Measurements from ENCODE around the gene PPP1R1C. TPM values are rescaled to one million over a fixed set of nuclear protein-coding genes. Genes with fewer than 3 reads are reported as not detected.

Gene PPP1R1C, protein sequence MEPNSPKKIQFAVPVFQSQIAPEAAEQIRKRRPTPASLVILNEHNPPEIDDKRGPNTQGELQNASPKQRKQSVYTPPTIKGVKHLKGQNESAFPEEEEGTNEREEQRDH
- total RNA-seq (2022) (2.0 and 2.7 TPM in 2 replicates), Bru-seq, nascent RNA (percentile 49 among the genes with signal in this experiment), BruChase-seq, experiment 1, labeled RNA remaining after a 6-hour chase (percentile 31 among the genes with signal in this experiment), BruChase-seq, experiment 2, labeled RNA remaining after a 2-hour chase (percentile 31 among the genes with signal in this experiment)
- long read RNA-seq, partial matches to known transcripts, result 0 of 4 reads
- long read RNA-seq, other reads (novel, unspliced or antisense), result 1 of 4 reads

DNA sequence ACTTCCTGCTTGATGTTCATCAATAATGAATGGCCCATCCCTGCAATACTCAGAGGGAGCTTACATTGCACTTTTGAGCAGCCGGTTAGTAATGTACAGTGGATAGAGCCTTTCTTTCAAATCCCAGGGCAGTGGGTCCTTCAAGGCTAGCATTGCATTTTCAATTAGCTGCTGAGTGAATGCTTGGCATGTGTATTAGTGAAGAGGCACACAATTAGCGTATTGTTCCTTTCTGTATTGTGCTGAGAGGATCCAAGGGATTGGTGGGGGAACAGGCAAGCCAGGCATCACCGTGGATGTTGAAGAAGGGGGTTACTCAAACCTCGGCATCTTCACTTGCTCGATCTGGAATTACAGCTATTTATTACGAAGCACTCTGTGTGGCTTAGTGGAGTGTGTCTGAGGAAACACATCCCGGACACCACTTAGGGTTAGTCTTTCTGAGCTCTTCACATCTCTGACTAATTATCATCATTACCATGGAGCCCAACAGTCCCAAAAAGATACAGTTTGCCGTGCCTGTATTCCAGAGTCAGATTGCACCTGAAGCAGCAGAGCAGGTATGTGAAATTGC lies at the start of gene PPP1R1C:
PPP1R1C (plus strand) TSS at position 222 of the 574 bp plus-strand sequence; CDS start at position 480, 258 bp downstream.
- TF ChIP-seq CTCF (IDR thresholded peaks at IDR 0.05; ENCODE audit: unreplicated experiment), result no peak
- intact Hi-C loops (cut with micrococcal nuclease; ENCODE audit: unreplicated experiment), result no loop called here
- Mint-ChIP-seq H3K27me3 (ENCODE audit: unreplicated experiment) (no peaks in the 10 kb centered on the region), H3K9me3 (ENCODE audit: low read depth, unreplicated experiment) (no peaks in the 10 kb centered on the region), H3K36me3 (ENCODE audit: insufficient read depth, unreplicated experiment) (no peaks in the 10 kb centered on the region), H3K4me3 (ENCODE audit: low read depth, unreplicated experiment) (no peak within 1 kb of the TSS), H3K4me1 (ENCODE audit: low read depth, unreplicated experiment) (no peaks in the 10 kb centered on the region), H3K27ac (ENCODE audit: unreplicated experiment) (no peak within 1 kb of the TSS)
- no TSS peak for BruUV-seq (replicated peaks)
- no peak for DNase-seq
- CTCF ChIA-PET, result no interaction called here

DNA sequence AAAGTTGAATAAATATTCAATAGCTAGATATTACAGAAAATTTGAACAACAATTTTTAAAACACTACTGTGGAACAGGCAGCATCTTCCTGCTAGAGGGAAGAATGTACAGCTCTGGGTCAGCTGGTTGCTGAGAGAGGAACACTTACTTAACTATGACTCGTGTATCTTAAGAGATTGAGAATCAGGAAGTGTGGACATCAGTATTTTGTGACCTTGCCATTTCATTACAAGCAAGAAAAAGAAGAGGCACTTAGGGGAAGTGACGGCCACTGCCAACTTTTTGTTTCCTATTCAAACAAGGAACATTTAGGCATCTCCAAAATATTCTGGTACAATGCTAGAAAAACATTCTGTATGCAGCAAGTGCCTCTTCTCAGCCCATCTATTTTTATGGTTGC lies 48.2 kb upstream of the PPP1R1C start:
- no TSS peak for BruUV-seq (replicated peaks)
- no peak for DNase-seq
- CTCF ChIA-PET, result interaction anchor here (0.6 kb wide), 1 partner anchor 41 kb away, joined by 3 read pairs; no protein-coding TSS in a partner anchor
- Mint-ChIP-seq H3K27ac (ENCODE audit: unreplicated experiment) (no peak overlapping the region), H3K4me3 (ENCODE audit: low read depth, unreplicated experiment) (no peak overlapping the region), H3K27me3 (ENCODE audit: unreplicated experiment) (no peaks in the 10 kb centered on the region), H3K4me1 (ENCODE audit: low read depth, unreplicated experiment) (peaks cover 6% of the 10 kb centered on the region), H3K9me3 (ENCODE audit: low read depth, unreplicated experiment) (no peaks in the 10 kb centered on the region), H3K36me3 (ENCODE audit: insufficient read depth, unreplicated experiment) (peaks cover 2% of the 10 kb centered on the region)
- no peak for TF ChIP-seq CTCF (IDR thresholded peaks at IDR 0.05; ENCODE audit: unreplicated experiment)
- intact Hi-C loops (cut with micrococcal nuclease; ENCODE audit: unreplicated experiment), result no loop called here

- no TSS peak for BruUV-seq (replicated peaks)
- no peak for DNase-seq
- no peaks in the 10 kb centered on the region for H3K36me3 Mint-ChIP-seq (ENCODE audit: insufficient read depth, unreplicated experiment)
- CTCF ChIA-PET, result no interaction called here
- intact Hi-C loops (cut with micrococcal nuclease; ENCODE audit: unreplicated experiment), result no loop called here
- H3K27me3 Mint-ChIP-seq (ENCODE audit: unreplicated experiment), result no peaks in the 10 kb centered on the region
- H3K4me3 Mint-ChIP-seq (ENCODE audit: low read depth, unreplicated experiment), result no peak overlapping the region
- H3K27ac Mint-ChIP-seq (ENCODE audit: unreplicated experiment), result peak overlapping the region; percentile 7
- peaks cover 50% of the 10 kb centered on the region for H3K4me1 Mint-ChIP-seq (ENCODE audit: low read depth, unreplicated experiment)
- TF ChIP-seq CTCF (IDR thresholded peaks at IDR 0.05; ENCODE audit: unreplicated experiment), result no peak
- peaks cover 1% of the 10 kb centered on the region for H3K9me3 Mint-ChIP-seq (ENCODE audit: low read depth, unreplicated experiment)
Observed at GRCh38 chr2:181943411-181944124, 42.1 kb upstream of the PPP1R1C start.

DNA sequence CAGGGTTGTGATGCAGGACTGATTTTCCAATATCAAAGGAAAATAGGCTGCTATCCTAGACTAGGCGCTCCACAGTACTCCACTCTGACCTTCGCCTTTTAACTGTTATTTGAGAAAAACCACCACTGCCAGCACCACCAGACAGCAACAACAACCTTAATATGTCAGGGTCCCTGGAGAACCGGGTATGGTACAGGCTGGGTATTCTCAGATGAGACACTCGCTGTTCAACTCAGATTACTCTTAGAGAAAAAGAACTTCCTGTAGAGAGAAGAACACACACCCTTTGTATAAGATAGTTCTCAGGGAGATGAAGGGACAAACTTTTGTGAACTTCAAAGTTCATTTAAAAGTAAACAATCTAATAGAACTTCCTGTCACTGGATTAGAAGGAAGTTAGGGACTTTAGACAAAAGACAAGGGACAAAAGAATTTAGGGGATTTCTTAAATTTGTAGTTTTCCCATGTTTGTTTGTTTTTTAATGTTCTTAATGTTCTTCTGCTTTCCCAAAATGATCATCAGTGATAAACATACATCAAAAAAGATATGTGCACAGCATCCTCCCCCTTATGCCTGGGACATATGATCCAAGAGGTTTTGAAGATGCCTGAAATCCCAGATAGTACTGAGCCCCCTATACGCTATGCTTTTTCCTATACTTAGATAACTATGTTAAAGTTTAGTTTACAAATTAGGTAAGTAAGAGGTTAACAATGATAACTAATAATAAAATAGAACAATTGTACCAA lies 41.3 kb upstream of the PPP1R1C start:
- intact Hi-C loops (cut with micrococcal nuclease; ENCODE audit: unreplicated experiment), result no loop called here
- no TSS peak for BruUV-seq (replicated peaks)
- Mint-ChIP-seq H3K27me3 (ENCODE audit: unreplicated experiment) (no peaks in the 10 kb centered on the region), H3K4me1 (ENCODE audit: low read depth, unreplicated experiment) (peaks cover 55% of the 10 kb centered on the region), H3K4me3 (ENCODE audit: low read depth, unreplicated experiment) (no peak overlapping the region), H3K36me3 (ENCODE audit: insufficient read depth, unreplicated experiment) (no peaks in the 10 kb centered on the region), H3K27ac (ENCODE audit: unreplicated experiment) (peak overlapping the region; percentile 17), H3K9me3 (ENCODE audit: low read depth, unreplicated experiment) (peaks cover 2% of the 10 kb centered on the region)
- no peak for TF ChIP-seq CTCF (IDR thresholded peaks at IDR 0.05; ENCODE audit: unreplicated experiment)
- no peak for DNase-seq
- CTCF ChIA-PET, result no interaction called here
